HG02610 (cell line): ENCODE measurements around the gene DMD.

Source experiments
- ATAC-seq: cut with Tn5 transposase; IDR thresholded peaks from one replicate; pipeline ENCODE4 v1.9.1; 2021; ENCODE audit warnings: mild to moderate bottlenecking, moderate library complexity; ENCODE audit not compliant: unreplicated experiment

The DMD gene

DNA sequence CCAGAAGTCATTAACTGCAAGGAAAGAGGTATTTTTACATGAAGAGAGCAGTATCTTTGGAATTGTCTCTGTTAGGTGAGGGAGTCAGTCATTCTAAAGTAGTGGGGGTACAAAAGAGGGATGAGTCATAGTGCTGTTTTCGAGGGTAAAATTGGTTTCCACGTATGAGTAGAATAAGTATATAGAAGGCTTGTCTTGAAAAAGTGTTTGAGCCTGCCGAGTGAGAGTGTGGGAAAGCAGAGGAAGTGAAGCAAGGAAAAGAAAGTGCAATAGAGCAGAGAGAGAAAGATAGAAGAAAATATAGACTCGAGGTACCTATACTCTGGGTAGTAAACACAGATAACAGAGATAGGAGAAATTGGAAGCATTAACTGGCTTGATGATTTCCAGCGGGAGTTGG lies 696.4 kb downstream of the DMD start:
- ATAC-seq: peak; percentile 99

DNA sequence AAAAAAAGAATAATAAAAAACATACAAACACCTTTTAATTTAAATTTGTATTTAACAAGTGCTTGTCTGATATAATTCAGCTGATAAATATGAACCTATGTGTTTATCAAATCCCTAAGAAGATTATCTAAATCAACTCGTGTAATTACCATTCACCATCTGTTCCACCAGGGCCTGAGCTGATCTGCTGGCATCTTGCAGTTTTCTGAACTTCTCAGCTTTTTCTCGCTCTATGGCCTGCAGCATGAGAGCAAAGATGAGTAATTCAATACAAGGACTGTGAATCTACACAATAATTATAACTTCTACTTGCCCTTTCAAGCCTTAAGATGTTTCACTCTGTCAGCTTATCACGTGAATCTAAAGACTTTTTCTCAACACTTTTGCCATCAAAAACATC lies 709.7 kb downstream of the DMD start:
- ATAC-seq: no peak

DNA sequence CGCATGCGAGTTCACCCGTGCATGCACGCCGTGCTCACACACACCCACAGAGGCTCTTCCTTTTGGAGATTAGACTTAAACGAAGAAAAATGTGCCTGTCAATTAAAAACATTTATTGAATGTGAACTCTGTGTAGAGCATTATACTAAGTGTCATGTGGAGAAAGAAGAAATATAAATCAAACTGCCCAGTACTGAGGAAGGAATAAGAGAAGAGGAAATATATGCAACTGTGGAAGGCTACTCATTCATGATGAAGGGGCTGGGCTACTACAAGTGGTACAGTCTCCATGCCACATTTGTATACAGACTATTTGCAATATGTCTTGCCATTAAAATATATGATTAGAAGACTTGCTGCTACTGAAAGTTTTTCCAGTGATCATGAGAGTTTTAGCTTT lies 714.7 kb downstream of the DMD start:
- no peak for ATAC-seq

DNA sequence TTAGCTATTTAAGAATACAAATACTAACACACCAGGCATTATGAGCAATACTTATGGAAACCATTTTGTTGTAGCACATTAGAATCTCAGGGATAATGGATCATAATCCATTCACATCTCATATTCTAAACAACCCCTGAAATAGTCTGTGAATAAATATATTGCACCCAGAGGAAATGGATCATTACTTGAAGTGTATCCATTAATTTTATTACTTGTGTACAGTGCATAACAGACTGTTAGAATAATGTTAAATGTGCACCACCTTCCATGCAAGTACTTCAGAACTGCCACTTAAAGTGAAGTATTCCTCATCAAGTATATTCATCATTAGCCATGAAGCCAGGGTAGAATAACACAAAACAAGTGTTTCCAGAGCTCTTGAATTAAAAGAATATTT lies 715.5 kb downstream of the DMD start:
- ATAC-seq: no peak

DNA sequence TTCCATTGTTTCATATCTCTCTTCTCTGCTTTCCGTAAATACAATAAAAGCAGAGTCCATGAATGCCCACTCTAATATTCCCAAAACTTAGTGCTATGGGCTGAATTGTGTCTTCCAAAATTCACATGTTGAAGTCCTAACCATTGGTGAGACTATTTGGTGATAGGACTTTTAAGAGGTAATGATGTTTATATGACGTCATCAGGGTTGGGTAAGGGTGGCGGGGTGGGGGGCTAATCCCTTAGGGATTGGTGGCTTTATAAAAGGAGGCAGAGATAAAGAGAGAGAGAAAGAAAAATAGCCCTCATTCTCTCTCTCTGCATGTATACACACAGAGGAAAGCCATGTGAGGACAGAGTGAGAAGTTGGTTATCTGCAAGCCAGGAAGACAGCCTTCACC lies 722.2 kb downstream of the DMD start:
- no peak for ATAC-seq

DNA sequence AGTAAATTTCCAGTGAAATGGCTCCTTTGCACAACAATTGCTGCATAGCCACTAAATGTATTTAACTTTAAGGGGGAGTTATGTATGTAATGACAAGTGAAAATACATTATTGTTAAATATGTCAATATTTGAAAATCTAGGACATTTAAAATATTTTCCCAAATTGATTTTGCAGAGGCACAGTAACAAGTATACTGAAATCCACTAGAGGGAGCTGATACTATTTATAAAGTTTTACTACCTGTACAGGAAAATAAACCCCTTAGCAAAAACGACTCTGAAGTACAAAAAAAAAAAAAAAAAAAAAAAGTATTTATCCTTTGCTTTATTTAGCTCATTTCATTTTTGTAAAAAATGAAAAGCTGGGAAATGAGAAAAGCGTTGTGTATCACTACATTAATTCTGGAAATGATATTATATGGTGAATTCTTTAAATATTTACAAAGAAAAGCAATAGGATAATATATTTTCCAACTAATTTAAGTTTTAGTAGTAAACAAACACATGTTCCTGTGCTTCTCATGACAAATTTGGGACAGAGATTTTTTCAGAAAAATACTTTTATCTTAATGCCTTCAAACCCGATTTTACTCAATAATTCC lies 727.7 kb downstream of the DMD start:
- no peak for ATAC-seq

DNA sequence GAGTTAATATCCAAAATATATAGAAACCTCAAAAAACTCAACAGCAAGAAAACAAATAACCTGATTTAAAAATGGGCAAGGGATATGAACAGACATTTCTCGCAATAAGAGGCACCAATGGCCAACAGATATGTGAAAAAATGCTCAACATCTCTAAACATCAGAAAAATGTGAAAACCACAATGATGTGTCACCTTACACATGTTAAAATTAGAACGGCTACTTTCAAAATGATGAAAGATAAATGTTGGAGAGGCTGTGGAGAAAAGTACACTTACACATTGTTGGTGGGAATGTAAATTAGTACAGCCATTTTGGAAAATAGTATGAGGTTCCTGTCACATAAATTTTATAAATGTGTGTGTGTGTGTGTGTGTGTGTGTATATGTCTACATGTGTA lies 731.3 kb downstream of the DMD start:
- ATAC-seq: no peak

DNA sequence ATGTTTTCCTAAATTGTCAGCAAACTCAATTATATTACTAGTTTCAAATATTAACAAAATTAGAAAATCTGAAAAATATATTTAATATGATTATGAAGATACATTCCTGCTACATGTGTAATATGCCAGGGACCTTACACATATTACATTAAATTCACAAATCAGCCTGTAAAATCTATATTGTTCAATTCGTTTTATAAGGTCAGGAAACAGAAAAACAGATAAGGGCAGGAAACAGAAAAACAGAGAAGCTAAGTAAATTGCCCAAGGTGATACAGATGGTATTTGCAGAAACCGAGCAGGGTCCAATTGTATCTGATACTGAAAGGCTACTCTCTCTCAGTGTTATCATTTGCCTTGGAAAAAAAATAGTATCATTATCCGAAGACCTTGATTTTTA lies 739.0 kb downstream of the DMD start:
- ATAC-seq: no peak

DNA sequence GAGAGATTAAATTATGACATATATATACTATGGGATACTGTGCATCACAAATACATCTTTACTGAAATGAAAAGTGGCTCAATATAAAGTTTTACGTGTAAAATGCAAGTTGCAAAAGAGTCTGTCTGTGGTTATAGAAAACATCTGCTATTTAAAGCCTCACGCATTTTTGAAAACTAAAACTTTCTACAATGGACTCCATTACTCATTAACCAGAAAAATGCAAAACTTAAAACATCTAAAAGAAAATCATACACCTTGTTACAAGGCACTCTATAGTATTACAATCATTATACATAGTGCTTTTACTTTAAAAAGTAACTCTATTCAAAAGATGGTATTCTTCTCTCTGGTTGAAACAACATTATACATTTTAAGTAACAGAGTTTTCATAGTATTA lies 755.6 kb downstream of the DMD start:
- no peak for ATAC-seq

DNA sequence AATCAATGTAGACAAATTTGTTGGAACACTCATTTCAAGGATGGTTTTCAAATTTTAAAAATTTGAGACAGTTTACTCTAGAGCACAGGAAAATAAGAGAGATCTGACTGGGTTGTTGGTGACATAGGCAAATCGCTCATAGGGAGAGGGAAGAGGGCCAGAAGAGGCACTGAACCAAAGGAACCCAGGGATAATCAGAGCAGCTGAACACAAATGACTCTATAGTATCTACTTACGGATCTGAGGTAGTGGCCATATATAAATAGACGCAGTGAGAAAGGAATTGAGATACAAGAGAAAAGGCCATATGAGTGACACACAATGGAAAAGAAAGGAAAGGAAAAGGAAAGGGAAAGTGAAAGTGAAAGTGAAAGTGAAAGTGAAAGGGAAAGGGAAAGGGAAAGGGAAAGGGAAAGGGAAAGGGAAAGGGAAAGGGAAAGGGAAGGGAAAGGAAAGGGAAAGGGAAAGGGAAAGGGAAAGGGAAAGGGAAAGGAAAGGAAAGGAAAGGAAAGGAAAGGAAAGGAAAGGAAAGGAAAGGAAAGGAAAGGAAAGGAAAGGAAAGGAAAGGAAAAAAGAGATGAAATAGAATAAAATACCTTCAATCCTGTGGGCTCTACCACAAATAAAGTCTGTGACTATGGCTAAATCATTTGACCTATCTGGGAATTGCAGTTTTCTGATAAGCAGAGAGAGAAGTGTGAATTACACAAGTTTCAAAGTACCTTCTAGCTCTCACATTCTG lies 759.2 kb downstream of the DMD start:
- no peak for ATAC-seq

DNA sequence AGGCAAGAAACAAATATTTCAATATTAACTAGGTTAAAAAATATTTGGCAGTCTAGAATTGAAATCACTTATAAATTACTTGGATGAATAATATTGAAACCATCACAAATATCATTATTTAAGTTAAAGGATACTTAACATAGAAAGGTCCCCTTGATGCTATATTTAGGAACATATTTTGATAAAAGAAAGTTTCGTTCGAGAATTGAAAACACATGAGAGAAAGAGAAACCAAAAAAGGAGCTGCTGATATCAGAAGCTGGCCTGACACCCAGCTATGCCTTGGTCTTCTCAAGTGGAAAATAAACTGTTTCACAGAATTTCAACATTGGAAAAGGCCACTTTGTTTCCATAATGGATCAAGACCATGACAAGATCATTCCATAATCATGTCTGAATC lies 762.4 kb downstream of the DMD start:
- peak; percentile 59 for ATAC-seq

DNA sequence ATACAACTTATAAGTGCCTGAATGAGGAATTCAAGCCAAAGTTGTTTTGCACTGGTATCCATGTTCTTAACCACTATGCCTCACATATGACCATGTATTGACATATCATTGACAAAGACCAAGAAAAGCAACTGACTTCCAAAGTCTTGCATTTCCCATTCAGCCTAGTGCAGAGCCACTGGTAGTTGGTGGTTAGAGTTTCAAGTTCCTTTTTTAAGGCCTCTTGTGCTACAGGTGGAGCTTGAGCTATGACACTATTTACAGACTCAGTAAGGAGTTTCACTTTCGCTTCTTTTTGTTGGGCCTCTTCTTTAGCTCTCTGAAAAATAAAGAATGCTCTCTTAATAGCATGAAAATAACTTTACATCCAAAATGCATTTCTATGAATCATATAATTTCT lies 763.0 kb downstream of the DMD start:
- ATAC-seq: peak; percentile 99

DNA sequence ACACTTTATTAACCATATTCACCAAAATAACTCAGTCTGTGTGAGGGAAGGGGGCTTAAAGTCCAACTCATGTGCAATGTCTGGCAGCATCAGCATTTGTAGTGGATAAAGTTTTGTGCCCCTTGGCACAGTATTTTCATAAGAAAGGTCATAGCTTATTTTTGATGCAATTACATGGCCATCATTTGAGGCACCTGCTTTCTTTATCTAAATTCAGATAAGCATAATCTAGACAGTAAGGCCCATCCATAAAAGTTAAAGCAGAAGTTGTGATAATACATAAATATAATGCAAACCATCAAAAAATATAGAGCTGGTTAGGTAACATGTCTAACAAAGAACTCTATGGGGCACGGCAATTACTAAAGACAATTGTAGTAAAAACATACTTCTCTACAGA lies 763.7 kb downstream of the DMD start:
- ATAC-seq: no peak

DNA sequence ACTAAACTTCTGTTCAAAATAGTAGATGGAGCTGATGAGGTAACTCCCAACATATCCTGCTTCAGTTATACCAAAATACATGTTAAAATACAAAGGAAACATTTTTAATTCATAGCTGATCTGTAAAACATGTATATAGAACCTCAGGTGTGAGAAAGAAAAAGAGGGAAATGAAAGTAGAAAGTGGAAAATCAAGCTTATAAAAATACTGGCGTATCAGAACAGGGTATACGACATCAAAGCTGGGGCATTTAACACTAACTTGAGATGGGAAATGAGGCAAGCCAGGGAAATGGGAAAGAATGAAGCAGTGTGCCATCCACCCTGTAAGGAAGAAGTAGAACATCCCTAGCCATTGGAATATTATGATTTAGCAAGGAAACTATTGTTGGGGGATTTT lies 767.5 kb downstream of the DMD start:
- ATAC-seq: no peak

DNA sequence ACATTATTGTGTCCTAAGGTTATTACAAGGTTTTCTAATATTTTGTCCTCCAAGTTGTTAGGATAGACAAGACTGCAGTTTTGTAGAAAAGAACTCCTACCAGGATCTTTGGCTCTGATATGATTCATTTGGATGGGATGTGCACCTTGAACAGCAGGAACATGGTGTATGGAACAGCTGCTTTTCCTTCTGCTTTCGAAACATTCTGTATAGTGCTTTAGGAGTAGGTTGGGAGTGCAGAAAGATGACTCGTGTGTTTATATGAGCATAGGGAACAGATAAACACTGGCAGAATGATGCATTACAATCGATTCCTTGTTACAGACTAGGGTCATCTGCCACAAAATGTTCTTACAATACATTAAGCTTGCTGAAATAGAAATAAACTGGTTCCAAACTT lies 790.1 kb downstream of the DMD start:
- ATAC-seq: no peak

DNA sequence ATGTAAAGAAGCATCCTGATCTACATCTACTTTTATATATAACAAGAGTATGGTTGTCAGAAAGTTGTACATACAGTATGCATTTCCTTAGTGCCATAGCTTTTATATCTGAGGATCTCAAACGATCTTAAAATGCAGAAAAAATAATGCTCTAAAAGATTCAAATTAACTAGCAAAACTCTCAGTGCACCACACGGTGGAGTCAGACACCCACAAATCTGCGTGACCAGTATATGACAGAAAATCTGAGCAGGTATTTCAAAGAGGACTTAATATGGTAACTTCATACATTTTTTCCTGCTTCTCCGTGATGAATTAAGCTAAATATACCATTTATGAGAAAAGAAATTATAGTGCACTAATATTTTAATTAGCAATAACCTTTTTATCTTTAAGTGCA lies 803.0 kb downstream of the DMD start:
- ATAC-seq: peak; percentile 68

DNA sequence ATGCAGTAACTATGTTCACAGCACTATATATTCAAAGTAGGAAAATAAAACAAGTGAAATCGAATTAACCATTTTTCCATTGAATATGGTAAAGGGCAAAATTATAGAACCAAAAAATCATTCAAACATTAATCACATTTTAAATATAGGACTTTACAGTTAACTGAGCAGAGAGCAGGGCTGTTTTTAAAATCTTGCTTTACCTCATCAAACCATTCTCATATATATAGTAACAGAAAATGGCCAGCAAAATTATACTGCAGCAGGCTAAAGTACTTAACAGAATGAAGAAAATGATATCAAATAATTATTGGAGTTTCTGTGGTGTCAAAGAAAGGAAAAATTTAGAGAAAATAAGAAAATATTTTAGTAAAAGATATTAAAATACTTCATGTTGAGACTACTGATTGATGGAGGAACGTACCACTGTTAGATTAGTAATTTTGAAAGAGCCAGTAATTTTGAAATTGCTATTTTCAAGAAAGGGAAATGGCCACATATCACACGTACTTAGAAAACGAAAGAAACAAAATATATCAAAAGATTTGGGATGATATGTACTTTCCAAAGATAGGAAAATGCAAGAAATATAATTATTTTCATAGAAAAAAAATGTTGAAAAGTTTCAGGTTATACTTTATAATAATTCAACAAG lies 813.7 kb downstream of the DMD start:
- peak; percentile 93 for ATAC-seq

DNA sequence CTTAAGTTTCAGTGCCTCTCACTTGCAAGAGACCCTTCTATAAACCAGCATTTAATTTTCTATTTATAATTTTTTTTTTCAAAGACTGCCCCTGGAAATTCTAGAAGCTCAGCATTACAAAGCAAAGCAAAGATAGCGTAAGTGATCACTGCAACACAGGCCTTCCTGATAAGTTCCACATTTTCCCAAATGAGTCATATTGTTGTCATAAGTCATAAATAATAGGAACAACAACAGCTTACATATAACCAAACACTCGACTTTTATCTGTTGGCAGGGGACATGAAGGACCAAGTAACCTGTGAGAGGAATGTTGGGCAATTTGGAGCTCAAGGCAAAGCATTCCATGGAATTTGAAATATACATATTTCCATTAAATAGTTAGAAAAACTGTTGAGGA lies 815.5 kb downstream of the DMD start:
- ATAC-seq: no peak

DNA sequence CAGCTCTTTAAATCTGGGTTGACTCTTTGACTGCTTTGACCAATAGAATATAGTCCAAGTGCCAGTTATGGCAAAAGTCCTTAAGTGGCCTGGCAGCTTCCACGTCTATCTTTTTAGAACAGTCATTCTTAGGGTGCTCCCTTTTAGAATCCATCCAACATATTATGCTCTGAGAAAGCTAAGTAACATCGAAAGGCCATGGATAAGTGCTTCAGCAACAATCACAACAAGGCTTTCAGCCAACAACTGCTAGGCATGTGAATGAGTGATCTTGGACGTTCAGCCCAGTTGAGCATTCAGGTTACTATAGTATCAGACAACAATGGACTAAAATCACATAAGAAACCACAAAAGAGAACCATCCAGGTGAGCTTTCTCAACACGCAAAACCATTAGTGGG lies 818.7 kb downstream of the DMD start:
- ATAC-seq: no peak

DNA sequence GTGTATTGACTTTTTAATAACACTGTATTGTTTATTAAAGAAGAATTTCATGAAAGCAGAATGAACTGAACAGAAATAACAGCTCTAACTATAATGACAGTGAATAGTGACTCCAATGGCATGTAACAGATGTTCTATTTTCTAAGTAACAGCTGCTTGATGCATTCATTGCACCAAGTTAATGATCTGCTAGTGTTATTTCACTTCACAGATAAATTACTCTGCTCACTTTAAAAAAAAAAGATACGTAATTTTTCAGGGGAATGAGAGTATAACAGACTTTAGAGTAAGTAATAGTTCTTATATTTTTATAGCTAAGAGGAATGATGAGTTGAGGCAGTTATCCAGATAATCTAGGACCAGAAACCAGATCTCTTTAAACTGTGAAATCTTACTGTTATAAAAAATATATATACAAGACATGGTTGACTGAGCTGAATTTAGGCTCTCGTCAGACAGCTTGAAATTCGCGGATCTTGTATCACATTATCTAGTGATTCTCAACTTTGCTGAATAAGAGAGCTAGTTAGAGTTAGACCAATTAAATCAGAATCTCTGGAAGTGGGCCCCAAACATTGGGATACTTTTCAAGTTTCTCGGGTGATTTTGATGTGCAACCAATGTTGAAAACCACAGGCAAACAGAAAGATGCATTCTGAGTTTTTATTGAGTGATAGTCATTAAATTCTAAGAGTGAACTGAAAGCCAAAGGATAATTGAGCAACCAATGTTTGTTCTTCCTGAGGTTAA lies 840.7 kb downstream of the DMD start:
- ATAC-seq: no peak

DNA sequence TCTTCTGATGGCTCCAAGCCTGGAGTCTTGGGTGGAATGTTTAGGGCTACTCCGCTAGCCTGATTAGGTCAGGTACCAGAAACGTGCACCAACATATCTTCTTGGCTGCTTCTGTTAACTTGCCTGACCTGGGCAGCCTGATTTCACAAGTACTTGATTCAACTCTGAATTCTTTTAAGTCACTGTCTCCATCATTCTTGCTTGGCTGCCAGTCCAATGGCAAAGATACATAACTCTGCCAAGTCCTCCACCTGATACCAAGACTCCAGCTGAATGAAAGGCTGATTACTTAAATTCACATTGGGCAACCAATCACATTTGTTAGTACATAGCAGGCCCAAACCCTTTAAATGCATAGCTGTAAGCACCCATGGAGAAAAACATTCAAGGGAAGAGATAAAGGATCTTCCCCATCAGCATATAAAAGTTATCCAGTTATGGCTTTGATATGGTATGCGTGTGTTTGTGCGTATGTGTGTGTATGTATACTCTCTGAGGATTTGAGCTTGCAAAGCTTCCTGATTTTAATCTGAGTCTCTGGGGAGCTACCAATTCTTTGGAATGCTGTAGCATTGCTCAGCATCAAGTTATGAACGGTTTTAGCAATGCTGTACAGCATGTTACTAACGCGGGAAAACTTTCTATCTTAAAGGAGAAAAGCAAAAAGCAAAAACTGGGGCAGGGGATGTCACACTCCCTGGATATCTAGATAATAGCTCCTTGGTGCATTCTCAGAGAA lies 917.2 kb downstream of the DMD start:
- no peak for ATAC-seq
